Measurements from ENCODE around the gene CPAMD8.

CPAMD8 gene

GRCh38 chr19:17070912-17071311, 44.3 kb upstream of the CPAMD8 start:
- TF ChIP-seq CTCF (IDR thresholded peaks at IDR 0.05; ENCODE audit: control insufficient read depth, insufficient read depth, low read depth, low read length, missing control alignments) = no peak

GRCh38 chr19:17070421-17070820, 43.8 kb upstream of the CPAMD8 start:
- H3K4me3 ChIP-seq (ENCODE audit: control insufficient read depth, low read depth, low read length) = no peak overlapping the region
- DNase-seq (ENCODE audit: low read depth) = no peak
- no peak for TF ChIP-seq CTCF (IDR thresholded peaks at IDR 0.05; ENCODE audit: control insufficient read depth, insufficient read depth, low read depth, low read length, missing control alignments)

More at GRCh38 chr19:17070912-17071311, 44.3 kb upstream of the CPAMD8 start:
- DNase-seq (ENCODE audit: low read depth) = no peak
- no peak overlapping the region for H3K4me3 ChIP-seq (ENCODE audit: control insufficient read depth, low read depth, low read length)

- DNase-seq (ENCODE audit: low read depth) = no peak
- no peak overlapping the region for H3K4me3 ChIP-seq (ENCODE audit: control insufficient read depth, low read depth, low read length)
- no peak for TF ChIP-seq CTCF (IDR thresholded peaks at IDR 0.05; ENCODE audit: control insufficient read depth, insufficient read depth, low read depth, low read length, missing control alignments)
Observed at GRCh38 chr19:17069193-17069592, 42.6 kb upstream of the CPAMD8 start.

GRCh38 chr19:17063428-17063827, 36.8 kb upstream of the CPAMD8 start:
- no peak overlapping the region for H3K4me3 ChIP-seq (ENCODE audit: control insufficient read depth, low read depth, low read length)
- TF ChIP-seq CTCF (IDR thresholded peaks at IDR 0.05; ENCODE audit: control insufficient read depth, insufficient read depth, low read depth, low read length, missing control alignments) = no peak
- no peak for DNase-seq (ENCODE audit: low read depth)

GRCh38 chr19:17061691-17062090, 35.1 kb upstream of the CPAMD8 start:
- no peak for TF ChIP-seq CTCF (IDR thresholded peaks at IDR 0.05; ENCODE audit: control insufficient read depth, insufficient read depth, low read depth, low read length, missing control alignments)
- H3K4me3 ChIP-seq (ENCODE audit: control insufficient read depth, low read depth, low read length) = no peak overlapping the region

GRCh38 chr19:17061205-17061604, 34.6 kb upstream of the CPAMD8 start:
- DNase-seq (ENCODE audit: low read depth) = no peak
- H3K4me3 ChIP-seq (ENCODE audit: control insufficient read depth, low read depth, low read length) = no peak overlapping the region

More at GRCh38 chr19:17061691-17062090, 35.1 kb upstream of the CPAMD8 start:
- DNase-seq (ENCODE audit: low read depth) = no peak

More at GRCh38 chr19:17061205-17061604, 34.6 kb upstream of the CPAMD8 start:
- no peak for TF ChIP-seq CTCF (IDR thresholded peaks at IDR 0.05; ENCODE audit: control insufficient read depth, insufficient read depth, low read depth, low read length, missing control alignments)

Data from AG09309 (cell line).